HepG2 (cell line): ENCODE measurements around the gene CYP21A2. TPM values are rescaled to one million over a fixed set of nuclear protein-coding genes. Genes with fewer than 3 reads are reported as not detected.
"Not testable (repeated sequence)": the region's sequence is repeated elsewhere in the genome, so short reads cannot be mapped to it uniquely, and the experiment has no call there.

Experiments used
- ATAC-seq: fragments of 200-7000 bp; cut with Tn5 transposase; 3 replicates; pipeline ENCODE4 v1.9.1; 2020; ENCODE audit warnings: mild to moderate bottlenecking, moderate library complexity
- BruUV-seq: library from RNA; stranded (reverse); fragments of 400-500 nt; replicated peaks from 2 replicates; lab custom pipeline; 2021; lab: Mats Ljungman, UMichigan
- CTCF ChIA-PET: fragments of 300-600 bp; formaldehyde crosslinking; extraction: SDS; loops from one replicate; lab custom pipeline; 2021; ENCODE audit warnings: low total read pairs, inconsistent platforms, low intra/inter-chr PET ratio; lab: Yijun Ruan, JAX
- POLR2A ChIA-PET: fragments of 350-600 bp; sonication (Branson Sonifier 250); formaldehyde crosslinking; loops from one replicate; lab custom pipeline; 2020; ENCODE audit warnings: antibody characterized with exemption, inconsistent platforms; lab: Yijun Ruan, JAX
- DNase-seq: peaks from one replicate; pipeline ENCODE4 v3.0.0-alpha.2; 2015; ENCODE audit warnings: low spot score
- FAIRE-seq: peaks from 3 replicates; lab custom pipeline; 2011; peaks lifted over from hg19 to GRCh38; lab: Jason Lieb, UNC
- H2AFZ ChIP-seq: one replicate; pipeline ENCODE4 v1.6.1; 2011; ENCODE audit warnings: low read length, inconsistent platforms
- H3K27ac ChIP-seq: fragments of 300-600 bp; 3 replicates; pipeline ENCODE4 v1.8.0; 2011; ENCODE audit warnings: mixed run types, mild to moderate bottlenecking, mixed read lengths, low read length, inconsistent platforms; ENCODE audit not compliant: insufficient read depth; ENCODE audit errors: extremely low read length
- H3K27me3 ChIP-seq, 2 experiments: fragments of 200-600 bp in 1 of 2; 2 replicates in 1 of 2; 3 replicates in 1 of 2; pipeline versions ENCODE4 v1.6.0 to v1.8.0; 2011; ENCODE audit warnings: low read length in 2 of 2, mild to moderate bottlenecking in 2 of 2, moderate library complexity in 2 of 2, inconsistent platforms in 1 of 2; ENCODE audit not compliant: insufficient read depth in 2 of 2, control insufficient read depth in 1 of 2
- H3K36me3 ChIP-seq, 2 experiments: fragments of 200-600 bp in 1 of 2; replicated peaks in 1 of 2; 2 replicates in 1 of 2; 3 replicates in 1 of 2; pipeline versions ENCODE4 v1.5.1 to v1.8.0; 2011; ENCODE audit warnings: low read length in 2 of 2, inconsistent platforms in 1 of 2; ENCODE audit not compliant: insufficient read depth in 2 of 2, control insufficient read depth in 1 of 2
- H3K4me1 ChIP-seq: 2 replicates; pipeline ENCODE4 v1.5.1; 2012; ENCODE audit warnings: low read length, inconsistent platforms; ENCODE audit not compliant: insufficient read depth
- H3K4me2 ChIP-seq: 2 replicates; pipeline ENCODE4 v1.6.0; 2011; ENCODE audit warnings: low read depth, low read length, inconsistent platforms
- H3K4me3 ChIP-seq, 3 experiments: fragments of 200-600 bp in 1 of 3; sonication (generic), shearing (Covaris generic) in 1 of 3; replicated peaks in 1 of 3; 2 replicates each; pipeline ENCODE4 v1.5.1; 2011 to 2016; ENCODE audit warnings: low read length in 3 of 3, inconsistent platforms in 2 of 3, low read depth in 2 of 3, mild to moderate bottlenecking in 2 of 3, control low read depth in 1 of 3, mixed read lengths in 1 of 3; ENCODE audit not compliant: insufficient read depth in 1 of 3
- H3K79me2 ChIP-seq: one replicate; pipeline ENCODE4 v1.6.1; 2011; ENCODE audit warnings: low read length, inconsistent platforms; ENCODE audit not compliant: insufficient read depth
- H3K9ac ChIP-seq: 2 replicates; pipeline ENCODE4 v1.6.0; 2011; ENCODE audit warnings: mild to moderate bottlenecking, low read depth, low read length, inconsistent platforms; ENCODE audit not compliant: insufficient read depth
- H3K9me3 ChIP-seq: 2 replicates; pipeline ENCODE4 v1.5.1; 2012; ENCODE audit warnings: mild to moderate bottlenecking, low read length
- H4K20me1 ChIP-seq: 2 replicates; pipeline ENCODE4 v1.6.0; 2011; ENCODE audit warnings: inconsistent platforms, mild to moderate bottlenecking, low read length, moderate library complexity; ENCODE audit not compliant: insufficient read depth
- ETV5 ChIP-seq: IDR thresholded peaks from 2 replicates; pipeline ENCODE4 v1.6.1; 2018; ENCODE audit warnings: missing biosample characterization, missing genetic modification reagents, inconsistent platforms, borderline replicate concordance
- HNF4A ChIP-seq: sonication (generic); formaldehyde crosslinking; IDR thresholded peaks from 2 replicates; pipeline ENCODE4 v1.4.0; 2020; ENCODE audit warnings: missing genetic modification reagents
- HNF4G ChIP-seq, 2 experiments: sonication (generic) in 1 of 2; formaldehyde crosslinking in 1 of 2; IDR thresholded peaks; 2 replicates each; pipeline versions ENCODE4 v1.4.0 to v1.6.1; 2011 to 2020; ENCODE audit warnings: borderline replicate concordance in 2 of 2, low read depth in 2 of 2, mild to moderate bottlenecking in 2 of 2, low read length in 1 of 2, missing genetic modification reagents in 1 of 2, moderate library complexity in 1 of 2
- NR2F6 ChIP-seq, 2 experiments: IDR thresholded peaks; 2 replicates each; pipeline ENCODE4 v1.6.1; 2016; ENCODE audit warnings: antibody characterized with exemption in 1 of 2, mild to moderate bottlenecking in 1 of 2
- SAP130 ChIP-seq: IDR thresholded peaks from 2 replicates; pipeline ENCODE4 v1.6.1; 2016; ENCODE audit warnings: low read depth
- SP5 ChIP-seq: IDR thresholded peaks from 2 replicates; pipeline ENCODE4 v1.6.1; 2016; ENCODE audit warnings: low read depth, borderline replicate concordance
- ZBTB7B ChIP-seq: sonication (generic); formaldehyde crosslinking; IDR thresholded peaks from 2 replicates; pipeline ENCODE4 v1.4.0; 2020; ENCODE audit warnings: missing genetic modification reagents
- ZFP1 ChIP-seq: IDR thresholded peaks from 2 replicates; pipeline ENCODE4 v1.6.1; 2016
- WGBS: methylation state at CpG from one replicate; pipeline ENCODE4 v1.1.6; 2017; ENCODE audit warnings: low lambda C conversion rate; 5-methylcytosine and 5-hydroxymethylcytosine counted together
- in situ Hi-C: cut with HindIII; loops from 2 replicates; pipeline ENCODE4 v1.10.0; 2017; ENCODE audit warnings: low pct_unique_long_range_greater_than_20kb; ENCODE audit not compliant: extremely low pct_ligation_motif_present
- intact Hi-C: fragments of 100-400 bp; cut with micrococcal nuclease; formaldehyde crosslinking; loops from one replicate; pipeline ENCODE4 v1.10.0; 2022; ENCODE audit not compliant: unreplicated experiment
- polyA plus RNA-seq, 8 experiments: library from polyadenylated mRNA; depleted of rRNA in 3 of 8; stranded (reverse) in 7 of 8; unstranded in 1 of 8; fragments of >200 nt; fragmentation: Illumina TruSeq in 4 of 8; extraction: Trizol in 4 of 8; gene quantifications; 2 replicates each; pipeline versions ENCODE4 v1.2.1 to v1.2.3, GENCODE V29; 2011 to 2016; ENCODE audit warnings: low read depth in 4 of 8, missing spikeins in 1 of 8, mixed read lengths in 1 of 8; ENCODE audit not compliant: insufficient read depth in 1 of 8
- total RNA-seq, 5 experiments: library from RNA; depleted of rRNA; stranded (reverse); fragments of >200 nt; fragmentation: Illumina TruSeq; extraction: Trizol; gene quantifications; 2 replicates each; pipeline ENCODE4 v1.2.3, GENCODE V29; 2016; ENCODE audit warnings: low read depth in 1 of 5
- TF ChIP-seq, protein P1 (sequence below): sonication (generic); formaldehyde crosslinking; IDR thresholded peaks from 2 replicates; pipeline ENCODE4 v1.4.0; 2020; ENCODE audit warnings: missing genetic modification reagents
- TF ChIP-seq, protein P2 (sequence below): sonication (generic); formaldehyde crosslinking; conservative IDR thresholded peaks from 2 replicates; pipeline ENCODE4 v1.4.0; 2020; ENCODE audit warnings: mild to moderate bottlenecking, missing genetic modification reagents, moderate library complexity
- TF ChIP-seq, protein P3 (sequence below): sonication (generic); formaldehyde crosslinking; IDR thresholded peaks from 2 replicates; pipeline ENCODE4 v1.4.0; 2020; ENCODE audit warnings: missing genetic modification reagents

Gene CYP21A2
- total and polyA plus RNA-seq, 2 of the 13 experiments (the other 11 are each of a cell fraction or from before 2014, with no cell fraction given), result 1.5 to 6.3 TPM

DNA sequence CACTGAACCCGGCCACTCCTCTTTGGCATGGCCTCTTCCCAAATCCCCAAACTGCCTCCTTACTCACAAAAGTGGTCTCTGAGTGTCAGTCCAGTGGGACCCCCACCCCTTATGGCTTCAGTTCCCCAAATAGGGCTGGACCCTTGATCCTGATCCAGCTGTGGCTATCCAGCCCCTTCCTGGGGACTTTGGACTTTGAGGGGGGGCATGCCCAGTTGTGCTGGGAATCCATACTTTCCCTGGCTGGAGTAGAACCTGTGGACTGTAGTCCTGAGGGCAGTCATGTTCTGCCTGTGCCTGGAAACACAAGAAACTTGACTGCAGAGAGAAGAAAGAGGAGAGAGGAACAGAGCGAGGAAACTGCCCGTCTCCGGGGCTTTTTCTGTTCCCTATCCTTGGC, 33.8 kb upstream of the CYP21A2 start:
- FAIRE-seq; H3K27me3 ChIP-seq; H3K79me2 ChIP-seq; POLR2A ChIA-PET; H3K36me3 ChIP-seq; TF ChIP-seq HNF4G (IDR thresholded peaks at IDR 0.05; ENCODE audit: borderline replicate concordance, low read depth, low read length); NR2F6 (IDR thresholded peaks at IDR 0.05): not testable (repeated sequence)
- peaks cover 31% of the 10 kb centered on the region for H3K4me1 ChIP-seq
- WGBS, result 91% methylated on average over 4 of the region's 4 CpGs
- peak; percentile 47; the same call in 1 of the 2 replicates for TF ChIP-seq HNF4G (CRISPR knock-in tag; IDR thresholded peaks at IDR 0.05; ENCODE audit: borderline replicate concordance, low read depth)
- TF ChIP-seq, protein P1, sequence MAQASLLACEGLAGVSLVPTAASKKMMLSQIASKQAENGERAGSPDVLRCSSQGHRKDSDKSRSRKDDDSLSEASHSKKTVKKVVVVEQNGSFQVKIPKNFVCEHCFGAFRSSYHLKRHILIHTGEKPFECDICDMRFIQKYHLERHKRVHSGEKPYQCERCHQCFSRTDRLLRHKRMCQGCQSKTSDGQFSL (CRISPR knock-in tag), result peak; percentile 24; the same call in 1 of the 2 replicates
- TF ChIP-seq SAP130 (CRISPR knock-in tag), result 0 out of 2 replicates have a peak, but pooled peaks have one; percentile 31
- TF ChIP-seq SP5, result 0 out of 2 replicates have a peak, but pooled peaks have one; percentile 19
- peak; percentile 64; the same call in 1 of the 2 replicates for TF ChIP-seq ZFP1
- TF ChIP-seq, protein P2, sequence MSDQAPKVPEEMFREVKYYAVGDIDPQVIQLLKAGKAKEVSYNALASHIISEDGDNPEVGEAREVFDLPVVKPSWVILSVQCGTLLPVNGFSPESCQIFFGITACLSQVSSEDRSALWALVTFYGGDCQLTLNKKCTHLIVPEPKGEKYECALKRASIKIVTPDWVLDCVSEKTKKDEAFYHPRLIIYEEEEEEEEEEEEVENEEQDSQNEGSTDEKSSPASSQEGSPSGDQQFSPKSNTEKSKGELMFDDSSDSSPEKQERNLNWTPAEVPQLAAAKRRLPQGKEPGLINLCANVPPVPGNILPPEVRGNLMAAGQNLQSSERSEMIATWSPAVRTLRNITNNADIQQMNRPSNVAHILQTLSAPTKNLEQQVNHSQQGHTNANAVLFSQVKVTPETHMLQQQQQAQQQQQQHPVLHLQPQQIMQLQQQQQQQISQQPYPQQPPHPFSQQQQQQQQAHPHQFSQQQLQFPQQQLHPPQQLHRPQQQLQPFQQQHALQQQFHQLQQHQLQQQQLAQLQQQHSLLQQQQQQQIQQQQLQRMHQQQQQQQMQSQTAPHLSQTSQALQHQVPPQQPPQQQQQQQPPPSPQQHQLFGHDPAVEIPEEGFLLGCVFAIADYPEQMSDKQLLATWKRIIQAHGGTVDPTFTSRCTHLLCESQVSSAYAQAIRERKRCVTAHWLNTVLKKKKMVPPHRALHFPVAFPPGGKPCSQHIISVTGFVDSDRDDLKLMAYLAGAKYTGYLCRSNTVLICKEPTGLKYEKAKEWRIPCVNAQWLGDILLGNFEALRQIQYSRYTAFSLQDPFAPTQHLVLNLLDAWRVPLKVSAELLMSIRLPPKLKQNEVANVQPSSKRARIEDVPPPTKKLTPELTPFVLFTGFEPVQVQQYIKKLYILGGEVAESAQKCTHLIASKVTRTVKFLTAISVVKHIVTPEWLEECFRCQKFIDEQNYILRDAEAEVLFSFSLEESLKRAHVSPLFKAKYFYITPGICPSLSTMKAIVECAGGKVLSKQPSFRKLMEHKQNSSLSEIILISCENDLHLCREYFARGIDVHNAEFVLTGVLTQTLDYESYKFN (CRISPR knock-in tag), result 0 out of 2 replicates have a peak, but pooled peaks have one; percentile 39
- TF ChIP-seq ZBTB7B (CRISPR knock-in tag), result peak; percentile 56; the same call in 1 of the 2 replicates
- peak; percentile 27; the same call in 1 of the 2 replicates for TF ChIP-seq ETV5 (CRISPR knock-in tag)
- TF ChIP-seq NR2F6 (CRISPR knock-in tag; IDR thresholded peaks at IDR 0.05), result 0 out of 2 replicates have a peak, but pooled peaks have one; percentile 10
- TF ChIP-seq, protein P3, sequence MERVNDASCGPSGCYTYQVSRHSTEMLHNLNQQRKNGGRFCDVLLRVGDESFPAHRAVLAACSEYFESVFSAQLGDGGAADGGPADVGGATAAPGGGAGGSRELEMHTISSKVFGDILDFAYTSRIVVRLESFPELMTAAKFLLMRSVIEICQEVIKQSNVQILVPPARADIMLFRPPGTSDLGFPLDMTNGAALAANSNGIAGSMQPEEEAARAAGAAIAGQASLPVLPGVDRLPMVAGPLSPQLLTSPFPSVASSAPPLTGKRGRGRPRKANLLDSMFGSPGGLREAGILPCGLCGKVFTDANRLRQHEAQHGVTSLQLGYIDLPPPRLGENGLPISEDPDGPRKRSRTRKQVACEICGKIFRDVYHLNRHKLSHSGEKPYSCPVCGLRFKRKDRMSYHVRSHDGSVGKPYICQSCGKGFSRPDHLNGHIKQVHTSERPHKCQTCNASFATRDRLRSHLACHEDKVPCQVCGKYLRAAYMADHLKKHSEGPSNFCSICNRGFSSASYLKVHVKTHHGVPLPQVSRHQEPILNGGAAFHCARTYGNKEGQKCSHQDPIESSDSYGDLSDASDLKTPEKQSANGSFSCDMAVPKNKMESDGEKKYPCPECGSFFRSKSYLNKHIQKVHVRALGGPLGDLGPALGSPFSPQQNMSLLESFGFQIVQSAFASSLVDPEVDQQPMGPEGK, result peak; percentile 48; the same call in 1 of the 2 replicates
- TF ChIP-seq HNF4A (CRISPR knock-in tag), result peak; percentile 82
- TF ChIP-seq, all 625 proteins: peak for 11; not testable (repeated sequence) for 614
- H3K9me3 ChIP-seq, H3K4me2 ChIP-seq, H3K4me3 ChIP-seq, ATAC-seq, H2AFZ ChIP-seq, in situ Hi-C loops, H3K27ac ChIP-seq, intact Hi-C loops, H3K9ac ChIP-seq, H4K20me1 ChIP-seq, BruUV-seq, CTCF ChIA-PET: not testable (repeated sequence)
- DNase-seq, result peak; percentile 1
